Measurements from ENCODE around the gene RND1. TPM values are rescaled to one million over a fixed set of nuclear protein-coding genes. Genes with fewer than 3 reads are reported as not detected.

Gene RND1
- total RNA-seq, 4 donors from 2014 or later = 0.49 to 1.2 TPM; not detected in 2

GRCh38 chr12:48828841-48829575 lies 36.7 kb downstream of the RND1 start:
- TF ChIP-seq POLR2A (IDR thresholded peaks at IDR 0.05) = no peak
- TF ChIP-seq, protein P1, sequence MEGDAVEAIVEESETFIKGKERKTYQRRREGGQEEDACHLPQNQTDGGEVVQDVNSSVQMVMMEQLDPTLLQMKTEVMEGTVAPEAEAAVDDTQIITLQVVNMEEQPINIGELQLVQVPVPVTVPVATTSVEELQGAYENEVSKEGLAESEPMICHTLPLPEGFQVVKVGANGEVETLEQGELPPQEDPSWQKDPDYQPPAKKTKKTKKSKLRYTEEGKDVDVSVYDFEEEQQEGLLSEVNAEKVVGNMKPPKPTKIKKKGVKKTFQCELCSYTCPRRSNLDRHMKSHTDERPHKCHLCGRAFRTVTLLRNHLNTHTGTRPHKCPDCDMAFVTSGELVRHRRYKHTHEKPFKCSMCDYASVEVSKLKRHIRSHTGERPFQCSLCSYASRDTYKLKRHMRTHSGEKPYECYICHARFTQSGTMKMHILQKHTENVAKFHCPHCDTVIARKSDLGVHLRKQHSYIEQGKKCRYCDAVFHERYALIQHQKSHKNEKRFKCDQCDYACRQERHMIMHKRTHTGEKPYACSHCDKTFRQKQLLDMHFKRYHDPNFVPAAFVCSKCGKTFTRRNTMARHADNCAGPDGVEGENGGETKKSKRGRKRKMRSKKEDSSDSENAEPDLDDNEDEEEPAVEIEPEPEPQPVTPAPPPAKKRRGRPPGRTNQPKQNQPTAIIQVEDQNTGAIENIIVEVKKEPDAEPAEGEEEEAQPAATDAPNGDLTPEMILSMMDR (IDR thresholded peaks at IDR 0.05) = no peak
- no peak overlapping the region for H3K4me3 ChIP-seq (ENCODE audit: low read depth, poor library complexity, severe bottlenecking)
- DNase-seq (ENCODE audit: low spot score in 2 of 2) = no peak
- intact Hi-C loops (cut with DNase I; ENCODE audit: low total_unique reads) = no loop called here
- WGBS, 2 donors = 87 to 90% methylated on average over 16 of the region's 16 CpGs

DNA sequence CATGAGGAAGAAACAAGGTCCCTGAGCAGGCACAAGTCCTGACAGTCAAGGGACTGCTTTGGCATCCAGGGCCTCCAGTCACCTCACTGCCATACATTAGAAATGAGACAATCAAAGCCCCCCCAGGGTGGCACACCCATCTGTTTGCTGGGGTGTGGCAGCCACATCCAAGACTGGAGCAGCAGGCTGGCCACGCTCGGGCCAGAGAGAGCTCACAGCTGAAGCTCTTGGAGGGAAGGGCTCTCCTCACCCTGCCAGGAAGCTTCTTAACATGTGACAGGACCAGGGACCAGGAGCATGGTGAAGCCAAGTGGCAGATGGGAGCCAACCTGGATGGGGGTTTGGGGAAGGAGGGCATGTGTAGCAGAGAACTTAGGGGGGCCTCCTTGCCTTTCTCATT lies 37.4 kb downstream of the RND1 start:
- 25 to 57% methylated on average over 2 of the region's 2 CpGs for WGBS, 2 donors
- H3K4me3 ChIP-seq (ENCODE audit: low read depth, poor library complexity, severe bottlenecking) = no peak overlapping the region
- no peak for DNase-seq (ENCODE audit: low spot score in 2 of 2)
- TF ChIP-seq, protein P1 (IDR thresholded peaks at IDR 0.05) = no peak
- no peak for TF ChIP-seq POLR2A (IDR thresholded peaks at IDR 0.05)
- intact Hi-C loops (cut with DNase I; ENCODE audit: low total_unique reads) = no loop called here

DNA sequence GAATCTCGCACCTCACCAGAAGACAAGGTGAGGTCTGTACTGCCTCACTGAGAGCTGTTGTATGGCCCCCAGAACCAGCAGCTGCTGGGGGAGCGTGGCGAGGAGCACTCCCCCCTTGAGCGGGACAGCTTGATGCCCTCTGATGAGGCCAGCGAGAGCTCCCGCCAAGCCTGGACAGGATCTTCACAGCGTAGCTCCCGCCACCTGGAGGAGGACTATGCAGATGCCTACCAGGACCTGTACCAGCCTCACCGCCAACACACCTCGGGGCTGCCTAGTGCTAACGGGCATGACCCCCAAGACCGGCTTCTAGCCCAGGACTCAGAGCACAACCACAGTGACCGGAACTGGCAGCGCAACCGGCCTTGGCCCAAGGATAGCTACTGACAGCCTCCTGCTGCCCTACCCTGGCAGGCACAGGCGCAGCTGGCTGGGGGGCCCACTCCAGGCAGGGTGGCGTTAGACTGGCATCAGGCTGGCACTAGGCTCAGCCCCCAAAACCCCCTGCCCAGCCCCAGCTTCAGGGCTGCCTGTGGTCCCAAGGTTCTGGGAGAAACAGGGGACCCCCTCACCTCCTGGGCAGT lies 38.1 kb downstream of the RND1 start:
- WGBS, 2 donors = 88 to 92% methylated on average over 9 to 12 of the region's 17 CpGs
- H3K4me3 ChIP-seq (ENCODE audit: low read depth, poor library complexity, severe bottlenecking) = no peak overlapping the region
- no peak for DNase-seq (ENCODE audit: low spot score in 2 of 2)
- no peak for TF ChIP-seq POLR2A (IDR thresholded peaks at IDR 0.05)
- TF ChIP-seq, protein P1 (IDR thresholded peaks at IDR 0.05) = no peak
- intact Hi-C loops (cut with DNase I; ENCODE audit: low total_unique reads) = no loop called here

DNA sequence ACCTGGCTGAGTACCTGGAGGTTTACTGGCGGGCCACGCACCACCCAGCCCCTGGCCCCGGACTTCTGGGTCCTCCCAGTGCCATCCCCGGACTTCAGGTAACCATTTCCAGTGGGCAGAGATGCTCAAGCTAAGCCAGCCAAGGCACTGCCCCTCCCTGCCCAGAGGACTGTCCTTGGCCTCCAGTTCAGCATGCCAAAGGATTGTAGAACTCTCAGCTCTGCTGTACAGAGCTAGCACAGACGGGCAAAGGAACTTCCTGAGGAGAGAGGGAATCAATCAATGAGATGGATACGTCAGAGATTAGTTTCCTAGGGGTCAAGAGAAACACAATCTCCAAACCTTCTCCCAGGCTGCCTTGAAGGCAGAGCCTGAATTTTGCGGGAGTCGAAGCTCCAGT lies 38.6 kb downstream of the RND1 start:
- no peak overlapping the region for H3K4me3 ChIP-seq (ENCODE audit: low read depth, poor library complexity, severe bottlenecking)
- WGBS, 2 donors = 73 to 83% methylated on average over 8 of the region's 8 CpGs
- TF ChIP-seq, protein P1 (IDR thresholded peaks at IDR 0.05) = no peak
- TF ChIP-seq POLR2A (IDR thresholded peaks at IDR 0.05) = no peak
- DNase-seq (ENCODE audit: low spot score in 2 of 2) = no peak
- intact Hi-C loops (cut with DNase I; ENCODE audit: low total_unique reads) = no loop called here

GRCh38 chr12:48826209-48826855 lies 39.3 kb downstream of the RND1 start:
- no peak overlapping the region for H3K4me3 ChIP-seq (ENCODE audit: low read depth, poor library complexity, severe bottlenecking)
- TF ChIP-seq, protein P1 (IDR thresholded peaks at IDR 0.05) = no peak
- TF ChIP-seq POLR2A (IDR thresholded peaks at IDR 0.05) = no peak
- intact Hi-C loops (cut with DNase I; ENCODE audit: low total_unique reads) = no loop called here
- WGBS, 2 donors = 72 to 77% methylated on average over 15 of the region's 15 CpGs
- no peak for DNase-seq (ENCODE audit: low spot score in 2 of 2)

All from lower leg skin (tissue), 4 donors.